ENCODE measurements around the gene GJA1. TPM values are rescaled to one million over a fixed set of nuclear protein-coding genes. Genes with fewer than 3 reads are reported as not detected.

The GJA1 gene
- polyA plus RNA-seq, 1 of the 3 experiments (the other 2 are of a cell fraction): 23.5 TPM

GRCh38 chr6:121441477-121441876, 6.0 kb downstream of the GJA1 start (continued):
- TF ChIP-seq FOSL2 (IDR thresholded peaks at IDR 0.05; ENCODE audit: borderline replicate concordance, low read depth): no peak

- TF ChIP-seq MXI1 (IDR thresholded peaks at IDR 0.05; ENCODE audit: low read depth, low read length) (no peak), RAD21 (IDR thresholded peaks at IDR 0.05; ENCODE audit: low read length) (no peak), POLR2AphosphoS5 (IDR thresholded peaks at IDR 0.05; ENCODE audit: low read depth, low read length) (no peak), CTCF (IDR thresholded peaks at IDR 0.05) (no peak), GABPA (IDR thresholded peaks at IDR 0.05; ENCODE audit: low read depth) (no peak), EP300 (IDR thresholded peaks at IDR 0.05; ENCODE audit: borderline replicate concordance in 1 of 2, low read depth in 1 of 2, low read length in 1 of 2) (no peak), ZBTB33 (IDR thresholded peaks at IDR 0.05; ENCODE audit: borderline replicate concordance, low read depth) (no peak), SIN3A (IDR thresholded peaks at IDR 0.05; ENCODE audit: borderline replicate concordance, low read depth, low read length) (no peak), FOSL2 (IDR thresholded peaks at IDR 0.05; ENCODE audit: borderline replicate concordance, low read depth) (no peak), PBX3 (IDR thresholded peaks at IDR 0.05) (no peak), FOXM1 (IDR thresholded peaks at IDR 0.05; ENCODE audit: low read depth) (no peak), USF2 (IDR thresholded peaks at IDR 0.05; ENCODE audit: borderline replicate concordance, low read depth, low read length) (no peak), ELF1 (IDR thresholded peaks at IDR 0.05) (no peak), TAF1 (IDR thresholded peaks at IDR 0.05; ENCODE audit: borderline replicate concordance, low read depth, low read length) (no peak), SMC3 (IDR thresholded peaks at IDR 0.05; ENCODE audit: low read depth, low read length) (no peak), NRF1 (IDR thresholded peaks at IDR 0.05; ENCODE audit: low read depth, low read length) (no peak), EZH2phosphoT487 (IDR thresholded peaks at IDR 0.05; ENCODE audit: borderline replicate concordance, low read depth) (no peak)
- TF ChIP-seq, protein P1, sequence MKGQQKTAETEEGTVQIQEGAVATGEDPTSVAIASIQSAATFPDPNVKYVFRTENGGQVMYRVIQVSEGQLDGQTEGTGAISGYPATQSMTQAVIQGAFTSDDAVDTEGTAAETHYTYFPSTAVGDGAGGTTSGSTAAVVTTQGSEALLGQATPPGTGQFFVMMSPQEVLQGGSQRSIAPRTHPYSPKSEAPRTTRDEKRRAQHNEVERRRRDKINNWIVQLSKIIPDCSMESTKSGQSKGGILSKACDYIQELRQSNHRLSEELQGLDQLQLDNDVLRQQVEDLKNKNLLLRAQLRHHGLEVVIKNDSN (IDR thresholded peaks at IDR 0.05; ENCODE audit: borderline replicate concordance, low read depth): no peak
- TF ChIP-seq, protein P2, sequence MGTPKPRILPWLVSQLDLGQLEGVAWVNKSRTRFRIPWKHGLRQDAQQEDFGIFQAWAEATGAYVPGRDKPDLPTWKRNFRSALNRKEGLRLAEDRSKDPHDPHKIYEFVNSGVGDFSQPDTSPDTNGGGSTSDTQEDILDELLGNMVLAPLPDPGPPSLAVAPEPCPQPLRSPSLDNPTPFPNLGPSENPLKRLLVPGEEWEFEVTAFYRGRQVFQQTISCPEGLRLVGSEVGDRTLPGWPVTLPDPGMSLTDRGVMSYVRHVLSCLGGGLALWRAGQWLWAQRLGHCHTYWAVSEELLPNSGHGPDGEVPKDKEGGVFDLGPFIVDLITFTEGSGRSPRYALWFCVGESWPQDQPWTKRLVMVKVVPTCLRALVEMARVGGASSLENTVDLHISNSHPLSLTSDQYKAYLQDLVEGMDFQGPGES (IDR thresholded peaks at IDR 0.05; ENCODE audit: low read depth, low read length): no peak
- Histone ChIP-seq H3K4me2 (peak overlapping the region; percentile 56), H3K9me3 (no peaks in the 10 kb centered on the region), H3K4me1 (ENCODE audit: control insufficient read depth in 1 of 2, insufficient read depth in 2 of 2, low read depth in 1 of 2, low read length in 1 of 2) (peaks cover 2 to 38% of the 10 kb centered on the region in 2 experiments), H3K9ac (no peak overlapping the region), H3K79me2 (ENCODE audit: insufficient read depth) (peaks cover 100% of the 10 kb centered on the region), H3K4me3 (ENCODE audit: low read depth in 2 of 2, low read length in 1 of 2) (peak overlapping the region in 1 of 2 experiments; percentile 11; a peak in 1 of 4 replicates), H3K36me3 (replicated peaks in 1 of 2; ENCODE audit: control insufficient read depth in 1 of 2, insufficient read depth in 2 of 2, low read length in 1 of 2) (peaks cover 2 to 16% of the 10 kb centered on the region in 2 experiments), H3F3A (replicated peaks; ENCODE audit: insufficient read depth) (peaks cover 8% of the 10 kb centered on the region), H4K20me1 (ENCODE audit: insufficient read depth) (peaks cover 21% of the 10 kb centered on the region), H3K27ac (ENCODE audit: low read depth in 2 of 2, low read length in 1 of 2) (peak overlapping the region in 1 of 2 experiments; percentile 40; a peak in 2 of 4 replicates), H3K27me3 (ENCODE audit: insufficient read depth) (no peaks in the 10 kb centered on the region), H2AFZ (ENCODE audit: low read depth) (no peak overlapping the region), H3K9me2 (no peaks in the 10 kb centered on the region)
- ChIA-PET CTCF (interaction anchor here (1.1 kb wide), 1 partner anchor 21 kb away, joined by 3 read pairs; no protein-coding TSS in a partner anchor), POLR2A (no interaction called here)
- DNase-seq: no peak
- WGBS (ENCODE audit: low lambda C conversion rate): 50% methylated on average over 2 of the region's 2 CpGs
These were observed 7.1 kb downstream of the GJA1 start for GRCh38 chr6:121442576-121442975.

Measured in SK-N-SH (cell line).